KOPT-K1 (cell line): Measurements from ENCODE around the gene CDH23.
A peak's percentile ranks its signal among the peaks of the same experiment; 100 is the strongest.

ENCODE experiments used
- H3K27ac ChIP-seq: fragments of 200-600 bp; sonication (generic); 2 replicates; pipeline ENCODE4 v1.5.1; 2016; ENCODE audit warnings: antibody characterized with exemption, mild to moderate bottlenecking, low read depth, low read length; ENCODE audit not compliant: poor library complexity, severe bottlenecking
- H3K36me3 ChIP-seq: fragments of 200-600 bp; sonication (generic); 2 replicates; pipeline ENCODE4 v1.5.1; 2017; ENCODE audit warnings: antibody characterized with exemption, mild to moderate bottlenecking, low read length, moderate library complexity; ENCODE audit not compliant: insufficient read depth
- H3K9me3 ChIP-seq: fragments of 200-600 bp; sonication (generic); 2 replicates; pipeline ENCODE4 v1.5.1; 2017; ENCODE audit warnings: antibody characterized with exemption, low read length, mild to moderate bottlenecking; ENCODE audit not compliant: insufficient read depth, poor library complexity, severe bottlenecking

CDH23 gene

GRCh38 chr10:71790749-71791440, 394.2 kb downstream of the CDH23 start:
- Histone ChIP-seq H3K9me3 (no peaks in the 10 kb centered on the region), H3K36me3 (no peaks in the 10 kb centered on the region), H3K27ac (peak overlapping the region; percentile 50)

GRCh38 chr10:71795248-71795647, 398.5 kb downstream of the CDH23 start:
- H3K9me3 ChIP-seq, result no peaks in the 10 kb centered on the region
- no peaks in the 10 kb centered on the region for H3K36me3 ChIP-seq
- no peak overlapping the region for H3K27ac ChIP-seq

- Histone ChIP-seq H3K9me3 (no peaks in the 10 kb centered on the region), H3K36me3 (no peaks in the 10 kb centered on the region), H3K27ac (peak overlapping the region; percentile 70)
Observed at GRCh38 chr10:71796749-71797405, 400.2 kb downstream of the CDH23 start.

- Histone ChIP-seq H3K9me3 (no peaks in the 10 kb centered on the region), H3K36me3 (no peaks in the 10 kb centered on the region), H3K27ac (peak overlapping the region; percentile 70)
Observed at GRCh38 chr10:71797533-71798307, 401.0 kb downstream of the CDH23 start.

- no peaks in the 10 kb centered on the region for H3K9me3 ChIP-seq
- no peaks in the 10 kb centered on the region for H3K36me3 ChIP-seq
- peak overlapping the region; percentile 70 for H3K27ac ChIP-seq
Observed at GRCh38 chr10:71798308-71798624, 401.5 kb downstream of the CDH23 start.

GRCh38 chr10:71799112-71799511, 402.4 kb downstream of the CDH23 start:
- no peaks in the 10 kb centered on the region for H3K9me3 ChIP-seq
- H3K36me3 ChIP-seq, result no peaks in the 10 kb centered on the region
- peak overlapping the region; percentile 70 for H3K27ac ChIP-seq

- Histone ChIP-seq H3K36me3 (no peaks in the 10 kb centered on the region), H3K9me3 (no peaks in the 10 kb centered on the region), H3K27ac (peak overlapping the region; percentile 70)
Observed at GRCh38 chr10:71799608-71800453, 403.1 kb downstream of the CDH23 start.

- no peaks in the 10 kb centered on the region for H3K36me3 ChIP-seq
- no peaks in the 10 kb centered on the region for H3K9me3 ChIP-seq
- H3K27ac ChIP-seq, result no peak overlapping the region
Observed at GRCh38 chr10:71801361-71801760, 404.6 kb downstream of the CDH23 start.

GRCh38 chr10:71802235-71802634, 405.5 kb downstream of the CDH23 start:
- no peak overlapping the region for H3K27ac ChIP-seq
- no peaks in the 10 kb centered on the region for H3K36me3 ChIP-seq
- H3K9me3 ChIP-seq, result no peaks in the 10 kb centered on the region

GRCh38 chr10:71802715-71803488, 406.2 kb downstream of the CDH23 start:
- no peaks in the 10 kb centered on the region for H3K9me3 ChIP-seq
- no peak overlapping the region for H3K27ac ChIP-seq
- no peaks in the 10 kb centered on the region for H3K36me3 ChIP-seq

- no peak overlapping the region for H3K27ac ChIP-seq
- H3K36me3 ChIP-seq, result no peaks in the 10 kb centered on the region
Observed at GRCh38 chr10:71804077-71804476, 407.4 kb downstream of the CDH23 start.

GRCh38 chr10:71805776-71806703, 409.3 kb downstream of the CDH23 start:
- Histone ChIP-seq H3K36me3 (peaks cover 8% of the 10 kb centered on the region; the same call in 1 of the 2 replicates), H3K9me3 (no peaks in the 10 kb centered on the region), H3K27ac (no peak overlapping the region)

More at GRCh38 chr10:71804077-71804476, 407.4 kb downstream of the CDH23 start:
- H3K9me3 ChIP-seq, result no peaks in the 10 kb centered on the region

GRCh38 chr10:71806704-71807556, 410.2 kb downstream of the CDH23 start:
- H3K36me3 ChIP-seq, result peaks cover 8% of the 10 kb centered on the region; the same call in 1 of the 2 replicates
- no peak overlapping the region for H3K27ac ChIP-seq
- H3K9me3 ChIP-seq, result no peaks in the 10 kb centered on the region
